Measurements from ENCODE around the gene CER1.
A peak's percentile ranks its signal among the peaks of the same experiment; 100 is the strongest.
"Not testable (repeated sequence)": the region's sequence is repeated elsewhere in the genome, so short reads cannot be mapped to it uniquely, and the experiment has no call there.

Gene CER1

GRCh38 chr9:14713187-14713767 is 9.3 kb downstream of the CER1 start:
- DNase-seq = no peak

DNA sequence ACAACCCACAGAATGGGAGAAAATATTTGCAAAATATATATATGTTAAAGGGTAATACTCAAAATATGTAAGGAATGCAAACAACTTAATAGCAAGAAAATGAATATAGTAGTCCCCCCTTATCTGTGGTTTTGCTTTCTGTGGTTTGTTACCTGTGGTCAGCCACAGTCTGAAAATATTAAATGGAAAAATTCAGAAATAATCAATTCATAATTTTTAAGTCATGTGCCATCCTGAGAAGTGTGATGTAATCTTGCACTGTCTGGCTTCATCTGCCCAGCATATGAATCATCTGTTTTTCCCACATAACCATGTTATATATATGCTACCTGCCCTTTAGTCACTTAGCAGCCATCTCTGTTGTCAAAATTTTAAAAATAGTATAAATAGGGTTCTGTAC is 11.7 kb downstream of the CER1 start:
- no peak for DNase-seq

- DNase-seq = no peak
Measured at GRCh38 chr9:14706530-14707140, 15.9 kb downstream of the CER1 start.

- DNase-seq = no peak
Measured at GRCh38 chr9:14705079-14705478, 17.5 kb downstream of the CER1 start.

DNA sequence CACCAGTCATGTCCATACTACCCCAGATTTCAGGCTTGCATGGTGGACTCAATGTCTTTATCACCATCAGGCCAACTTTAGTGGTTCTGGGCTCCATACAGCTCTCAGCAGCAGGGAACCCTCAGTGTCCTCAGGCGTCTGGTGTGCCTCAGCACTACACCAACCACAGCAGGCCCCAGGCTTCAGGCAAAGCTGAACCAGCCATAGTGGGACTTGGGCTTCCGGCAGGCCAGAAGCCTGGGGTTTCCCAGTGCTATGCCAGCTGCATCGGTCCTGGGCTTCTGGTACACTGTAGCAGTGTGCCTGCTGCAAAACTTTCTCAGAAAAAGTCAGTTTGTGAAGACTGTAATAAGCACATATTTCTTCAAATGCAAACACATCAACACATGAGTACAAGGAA is 18.3 kb downstream of the CER1 start:
- no peak for DNase-seq

GRCh38 chr9:14702200-14702720 is 20.3 kb downstream of the CER1 start:
- DNase-seq = no peak

DNA sequence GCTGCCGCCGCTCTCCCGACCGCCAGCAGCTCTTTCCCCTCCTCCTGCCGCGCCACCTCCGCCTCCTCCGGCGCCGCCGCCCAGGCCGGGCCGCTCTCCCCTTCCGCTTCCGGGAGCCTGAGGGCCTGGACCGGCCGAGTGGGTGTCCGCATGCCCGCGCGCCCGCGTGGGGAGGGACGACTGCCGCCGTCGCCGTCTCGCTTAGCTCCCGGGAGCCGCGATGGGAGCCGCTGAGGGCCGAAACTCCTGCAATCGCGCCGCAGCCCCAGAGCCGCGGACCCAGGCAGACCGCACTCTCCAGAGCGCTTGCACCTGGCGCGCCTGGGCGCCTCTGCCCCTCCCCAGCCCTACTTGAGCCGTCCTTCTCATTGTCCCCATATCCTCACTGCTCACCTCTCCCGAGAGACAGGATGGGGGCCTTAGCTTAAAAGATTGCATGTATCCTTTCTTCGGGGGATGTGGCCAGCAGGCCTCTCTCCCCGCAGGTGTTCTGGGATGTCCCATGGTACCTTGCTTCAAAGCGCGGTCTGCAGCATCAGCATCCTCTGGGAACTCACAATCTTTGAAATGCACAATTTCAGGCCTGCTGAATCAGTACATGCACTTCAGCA is 29.2 kb downstream of the CER1 start, which contains the start of gene ZDHHC21:
TSS of gene ZDHHC21 (minus strand) at position 182 of the 611 bp plus-strand sequence. CDS start 19,092 bp downstream, outside the sequence.
- peak; percentile 39 to 58 for DNase-seq

DNA sequence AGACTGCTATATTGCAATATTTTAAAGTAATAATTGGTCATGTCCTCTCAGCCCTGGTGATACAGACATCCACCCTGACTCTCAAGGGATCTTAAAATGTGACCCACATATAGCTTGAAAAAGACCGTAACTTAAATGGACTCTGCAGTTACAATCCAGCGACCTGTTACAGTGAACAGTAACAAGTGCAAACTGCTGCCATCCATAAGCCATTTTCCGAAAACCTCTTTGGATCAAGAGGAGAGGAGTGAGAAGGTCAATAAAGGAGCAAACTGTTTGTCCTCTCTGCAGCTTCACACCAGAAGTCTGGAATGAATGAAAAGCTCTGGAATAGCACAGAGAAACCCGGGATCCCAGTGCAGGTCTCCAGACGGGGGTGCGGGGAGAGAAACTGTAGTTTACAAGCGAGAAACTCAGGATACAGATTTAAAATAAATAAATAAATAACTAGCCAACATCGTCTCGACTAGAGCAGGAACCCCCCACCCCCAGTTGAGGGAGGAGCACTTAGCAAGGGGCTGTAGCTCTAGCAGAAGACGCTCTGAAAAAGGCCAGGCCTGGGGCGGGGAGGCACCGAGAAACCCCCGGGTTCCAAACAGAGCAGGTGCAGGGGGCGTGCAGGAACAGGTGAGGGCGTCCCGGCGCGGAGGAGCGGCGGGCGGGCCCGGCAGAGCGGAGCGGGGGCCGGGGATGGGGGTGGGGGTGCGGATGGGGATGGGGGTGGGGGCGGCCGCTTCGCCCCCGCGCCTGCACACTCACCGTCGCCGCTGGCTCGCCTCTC is 29.9 kb downstream of the CER1 start:
- DNase-seq = peak in 1 of 2 donors; percentile 5

GRCh38 chr9:14690948-14691730 is 31.4 kb downstream of the CER1 start:
- no peak for DNase-seq

GRCh38 chr9:14687042-14687719 is 35.4 kb downstream of the CER1 start:
- no peak for DNase-seq

DNA sequence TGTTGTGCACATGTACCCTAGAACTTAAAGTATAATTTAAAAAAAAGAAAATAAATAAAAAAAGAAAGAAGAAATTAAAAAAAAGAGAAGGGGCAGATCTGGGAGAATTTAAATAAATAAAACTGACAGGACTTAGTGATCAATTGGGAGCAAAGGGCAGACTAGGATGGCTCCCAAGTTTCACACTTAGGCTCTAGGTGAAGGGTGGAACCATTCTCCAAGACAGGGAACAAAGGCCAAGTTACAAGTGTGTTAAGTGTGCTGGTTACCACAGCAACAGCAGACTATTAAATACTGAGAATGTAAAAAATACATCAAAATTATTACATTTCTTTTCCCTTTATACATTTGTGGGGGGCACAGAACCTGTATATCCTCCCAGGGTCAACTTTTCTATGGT is 36.4 kb downstream of the CER1 start:
- no peak for DNase-seq

- not testable (repeated sequence) for DNase-seq
Measured at GRCh38 chr9:14682616-14683015, 39.9 kb downstream of the CER1 start.

DNA sequence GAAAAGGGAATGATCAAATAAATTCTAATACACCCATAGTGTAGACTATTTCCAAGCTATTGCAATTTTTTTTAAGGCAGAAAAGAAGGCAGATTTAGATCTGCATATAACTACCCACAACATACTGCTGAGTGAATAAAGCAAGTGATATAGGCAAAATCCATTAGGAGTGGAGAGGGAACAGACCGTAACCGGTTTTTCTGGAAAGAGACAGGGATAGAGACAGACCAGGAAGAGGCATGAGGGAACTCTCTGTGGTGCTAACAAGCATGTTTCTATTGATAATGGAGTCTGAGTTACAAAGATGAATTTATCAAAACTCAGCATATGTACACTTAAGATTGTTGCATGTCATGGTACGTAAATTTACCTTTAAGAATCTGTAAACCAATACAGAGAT is 43.8 kb downstream of the CER1 start:
- no peak for DNase-seq

GRCh38 chr9:14677872-14678271 is 44.7 kb downstream of the CER1 start:
- DNase-seq = no peak

DNA sequence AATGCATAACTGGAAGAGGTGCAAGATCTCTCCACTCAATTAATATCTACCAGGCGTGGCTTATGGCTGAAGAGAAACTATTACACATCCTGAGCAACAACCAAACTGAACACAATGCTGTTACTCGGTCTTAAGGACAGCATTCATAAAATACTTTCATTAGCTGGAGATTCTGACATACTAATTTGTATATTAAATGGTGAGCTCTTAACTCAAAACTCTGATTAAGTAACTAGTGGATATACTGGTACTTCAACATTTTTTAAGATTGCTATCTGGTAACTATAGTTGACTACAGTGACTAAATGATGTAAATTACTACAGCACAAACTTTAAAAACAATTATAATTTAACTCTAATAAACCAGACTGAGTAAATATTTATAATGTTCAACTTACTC is 45.1 kb downstream of the CER1 start:
- no peak for DNase-seq

- DNase-seq = no peak
Measured at GRCh38 chr9:14674630-14675029, 47.9 kb downstream of the CER1 start.

DNA sequence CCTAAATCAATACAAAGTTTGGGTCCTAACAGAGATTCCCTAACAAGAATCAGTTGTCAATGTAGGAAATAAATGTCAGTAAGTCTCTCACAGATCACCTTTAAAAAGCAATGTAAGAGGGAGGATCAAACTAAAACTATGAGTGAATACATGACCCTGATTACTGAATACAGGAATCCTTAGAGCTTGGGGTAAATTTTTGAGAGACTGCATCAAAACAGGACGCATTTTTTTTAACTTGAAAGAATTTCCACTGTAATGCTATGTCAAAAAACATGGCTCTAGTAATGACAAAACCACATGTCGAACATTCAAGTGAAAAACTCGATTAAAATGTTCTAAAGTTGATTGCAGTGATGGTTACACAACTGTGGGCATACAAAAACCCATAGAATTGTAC is 51.2 kb downstream of the CER1 start:
- DNase-seq = no peak

DNA sequence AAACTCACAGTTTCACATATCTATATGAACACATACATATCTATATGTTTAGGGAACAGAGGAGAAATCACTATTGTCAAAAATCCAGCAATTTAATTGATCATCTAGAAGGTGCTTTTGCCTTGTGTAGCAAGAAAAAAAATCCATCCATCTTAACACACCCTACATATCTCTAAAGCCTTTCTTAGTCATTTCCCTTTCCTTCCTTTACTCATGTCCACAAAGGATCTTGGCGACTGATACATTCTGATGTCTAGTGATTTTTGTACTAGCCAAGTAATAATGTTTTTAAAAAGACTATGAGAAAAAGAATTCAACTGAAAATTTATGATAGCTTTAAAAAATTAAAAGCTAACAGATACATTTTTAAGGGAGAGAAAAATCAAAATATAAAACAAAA is 51.8 kb downstream of the CER1 start:
- DNase-seq = no peak

Data from CD4-positive, alpha-beta T cell treated with Interferon alpha-2 for 1 hour (primary cell).